ENCODE results near the gene TMEM168.

DNA sequence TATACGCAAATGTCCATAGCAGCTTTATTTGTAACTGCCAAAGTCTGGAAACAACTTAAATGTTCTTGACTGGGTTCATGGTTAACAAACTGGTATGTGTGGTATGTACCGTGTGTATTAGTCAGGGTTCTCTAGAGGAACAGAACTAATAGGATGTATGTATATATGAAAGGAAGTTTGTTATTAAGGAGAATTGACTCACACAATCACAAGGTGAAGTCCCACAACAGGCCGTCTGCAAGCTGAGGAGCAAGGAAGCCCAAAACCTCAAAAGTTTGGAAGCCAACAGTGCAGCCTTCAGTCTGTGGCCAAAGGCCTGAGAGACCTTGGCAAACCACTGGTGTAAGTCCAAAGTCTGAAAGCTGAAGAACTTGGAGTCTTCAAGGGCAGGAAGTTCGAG is 66.8 kb downstream of the TMEM168 start:
- TF ChIP-seq TARDBP (IDR thresholded peaks at IDR 0.05) (no peak), ZNF384 (IDR thresholded peaks at IDR 0.05) (no peak), BHLHE40 (IDR thresholded peaks at IDR 0.05; ENCODE audit: borderline replicate concordance) (no peak), FOXM1 (IDR thresholded peaks at IDR 0.05; ENCODE audit: borderline replicate concordance) (no peak), ARNT (IDR thresholded peaks at IDR 0.05) (no peak), FOXK2 (IDR thresholded peaks at IDR 0.05) (no peak), ELF4 (IDR thresholded peaks at IDR 0.05) (no peak), FOXA1 (IDR thresholded peaks at IDR 0.05) (no peak), NFRKB (IDR thresholded peaks at IDR 0.05) (no peak), HDGF (IDR thresholded peaks at IDR 0.05; ENCODE audit: borderline replicate concordance) (no peak), L3MBTL2 (conservative IDR thresholded peaks at IDR 0.05) (no peak), SP1 (IDR thresholded peaks at IDR 0.05) (no peak), SUZ12 (IDR thresholded peaks at IDR 0.05) (no peak)
- TF ChIP-seq, protein P1, sequence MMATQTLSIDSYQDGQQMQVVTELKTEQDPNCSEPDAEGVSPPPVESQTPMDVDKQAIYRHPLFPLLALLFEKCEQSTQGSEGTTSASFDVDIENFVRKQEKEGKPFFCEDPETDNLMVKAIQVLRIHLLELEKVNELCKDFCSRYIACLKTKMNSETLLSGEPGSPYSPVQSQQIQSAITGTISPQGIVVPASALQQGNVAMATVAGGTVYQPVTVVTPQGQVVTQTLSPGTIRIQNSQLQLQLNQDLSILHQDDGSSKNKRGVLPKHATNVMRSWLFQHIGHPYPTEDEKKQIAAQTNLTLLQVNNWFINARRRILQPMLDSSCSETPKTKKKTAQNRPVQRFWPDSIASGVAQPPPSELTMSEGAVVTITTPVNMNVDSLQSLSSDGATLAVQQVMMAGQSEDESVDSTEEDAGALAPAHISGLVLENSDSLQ (IDR thresholded peaks at IDR 0.05) = no peak

Data from HEK293T (cell line).